ENCODE measurements around the gene ATP6V0E2. TPM values are rescaled to one million over a fixed set of nuclear protein-coding genes. Genes with fewer than 3 reads are reported as not detected.
"Not testable (repeated sequence)": the region's sequence is repeated elsewhere in the genome, so short reads cannot be mapped to it uniquely, and the experiment has no call there.

The ATP6V0E2 gene
- 3.4 and 3.6 TPM in 2 replicates for total RNA-seq (2014; rRNA removed; shearing (Covaris generic))

GRCh38 chr7:149873074-149873969, at the start of gene ATP6V0E2:
TSS of gene ATP6V0E2 (plus strand) at chr7:149873969. CDS start at chr7:149874066, 97 bp downstream.
- DNase-seq, result peak; percentile 93 to 95
- Histone ChIP-seq H3K36me3 (no peaks in the 10 kb centered on the region), H3K9me3 (replicated peaks) (no peaks in the 10 kb centered on the region), H3K27ac (peak within 1 kb of the TSS; percentile 55), H3K27me3 (no peaks in the 10 kb centered on the region), H3K4me3 (peak within 1 kb of the TSS; percentile 76), H3K4me1 (peaks cover 9% of the 10 kb centered on the region)

GRCh38 chr7:149824301-149824741, 49.4 kb upstream of the ATP6V0E2 start:
- no peaks in the 10 kb centered on the region for H3K9me3 ChIP-seq (replicated peaks)
- no peak overlapping the region for H3K4me3 ChIP-seq
- H3K4me1 ChIP-seq, result peaks cover 5% of the 10 kb centered on the region
- H3K27me3 ChIP-seq, result peaks cover 28% of the 10 kb centered on the region
- H3K36me3 ChIP-seq, result no peaks in the 10 kb centered on the region
- no peak for DNase-seq
- H3K27ac ChIP-seq, result no peak overlapping the region

GRCh38 chr7:149824748-149825566, 48.8 kb upstream of the ATP6V0E2 start:
- Histone ChIP-seq H3K9me3 (replicated peaks) (no peaks in the 10 kb centered on the region), H3K27me3 (peaks cover 22% of the 10 kb centered on the region), H3K4me3 (no peak overlapping the region), H3K36me3 (no peaks in the 10 kb centered on the region), H3K27ac (no peak overlapping the region), H3K4me1 (peaks cover 5% of the 10 kb centered on the region)
- DNase-seq, result no peak

- no peaks in the 10 kb centered on the region for H3K9me3 ChIP-seq (replicated peaks)
- H3K27me3 ChIP-seq, result peaks cover 14% of the 10 kb centered on the region
- H3K4me3 ChIP-seq, result no peak overlapping the region
- no peak overlapping the region for H3K27ac ChIP-seq
- no peak for DNase-seq
- no peaks in the 10 kb centered on the region for H3K36me3 ChIP-seq
- H3K4me1 ChIP-seq, result peaks cover 5% of the 10 kb centered on the region
These were observed 48.0 kb upstream of the ATP6V0E2 start for GRCh38 chr7:149825567-149826343.

GRCh38 chr7:149826344-149827088, 47.3 kb upstream of the ATP6V0E2 start:
- Histone ChIP-seq H3K27me3 (peaks cover 14% of the 10 kb centered on the region), H3K36me3 (no peaks in the 10 kb centered on the region), H3K27ac (no peak overlapping the region), H3K4me3 (no peak overlapping the region), H3K4me1 (peaks cover 5% of the 10 kb centered on the region), H3K9me3 (replicated peaks) (no peaks in the 10 kb centered on the region)
- no peak for DNase-seq

GRCh38 chr7:149827089-149827981, 46.4 kb upstream of the ATP6V0E2 start:
- no peaks in the 10 kb centered on the region for H3K9me3 ChIP-seq (replicated peaks)
- H3K4me3 ChIP-seq, result no peak overlapping the region
- DNase-seq, result no peak
- no peaks in the 10 kb centered on the region for H3K36me3 ChIP-seq
- H3K27ac ChIP-seq, result no peak overlapping the region
- peaks cover 9% of the 10 kb centered on the region; the same call in 1 of the 2 replicates for H3K27me3 ChIP-seq
- peaks cover 5% of the 10 kb centered on the region for H3K4me1 ChIP-seq

GRCh38 chr7:149828357-149829309, 45.1 kb upstream of the ATP6V0E2 start:
- Histone ChIP-seq H3K36me3 (no peaks in the 10 kb centered on the region), H3K9me3 (replicated peaks) (no peaks in the 10 kb centered on the region), H3K27me3 (peaks cover 8% of the 10 kb centered on the region; the same call in 1 of the 2 replicates), H3K4me1 (no peaks in the 10 kb centered on the region), H3K27ac (no peak overlapping the region), H3K4me3 (no peak overlapping the region)
- no peak for DNase-seq

GRCh38 chr7:149830527-149830926, 43.2 kb upstream of the ATP6V0E2 start:
- H3K36me3 ChIP-seq; DNase-seq; H3K4me1 ChIP-seq; H3K27ac ChIP-seq; H3K9me3 ChIP-seq (replicated peaks); H3K4me3 ChIP-seq: not testable (repeated sequence)
- peaks cover 11% of the 10 kb centered on the region; the same call in 1 of the 2 replicates for H3K27me3 ChIP-seq

- Histone ChIP-seq H3K4me3 (no peak overlapping the region), H3K27me3 (peaks cover 11% of the 10 kb centered on the region; the same call in 1 of the 2 replicates), H3K36me3 (no peaks in the 10 kb centered on the region), H3K9me3 (replicated peaks) (no peaks in the 10 kb centered on the region), H3K27ac (no peak overlapping the region), H3K4me1 (no peaks in the 10 kb centered on the region)
- no peak for DNase-seq
These were observed 42.6 kb upstream of the ATP6V0E2 start for GRCh38 chr7:149830997-149831740.

- H3K4me1 ChIP-seq, result no peaks in the 10 kb centered on the region
- H3K27me3 ChIP-seq, result peaks cover 11% of the 10 kb centered on the region; the same call in 1 of the 2 replicates
- DNase-seq, result no peak
- no peaks in the 10 kb centered on the region for H3K36me3 ChIP-seq
- H3K9me3 ChIP-seq (replicated peaks), result no peaks in the 10 kb centered on the region
- no peak overlapping the region for H3K27ac ChIP-seq
- no peak overlapping the region for H3K4me3 ChIP-seq
These were observed 42.0 kb upstream of the ATP6V0E2 start for GRCh38 chr7:149831741-149832219.

- no peaks in the 10 kb centered on the region for H3K9me3 ChIP-seq (replicated peaks)
- no peaks in the 10 kb centered on the region for H3K4me1 ChIP-seq
- H3K27ac ChIP-seq, result no peak overlapping the region
- H3K27me3 ChIP-seq, result peaks cover 11% of the 10 kb centered on the region; the same call in 1 of the 2 replicates
- no peak overlapping the region for H3K4me3 ChIP-seq
- H3K36me3 ChIP-seq, result no peaks in the 10 kb centered on the region
- DNase-seq, result no peak
These were observed 41.3 kb upstream of the ATP6V0E2 start for GRCh38 chr7:149832332-149833041.
